ENCODE measurements around the gene CDC25A.
"Not testable (repeated sequence)": the region's sequence is repeated elsewhere in the genome, so short reads cannot be mapped to it uniquely, and the experiment has no call there.

The CDC25A gene

DNA sequence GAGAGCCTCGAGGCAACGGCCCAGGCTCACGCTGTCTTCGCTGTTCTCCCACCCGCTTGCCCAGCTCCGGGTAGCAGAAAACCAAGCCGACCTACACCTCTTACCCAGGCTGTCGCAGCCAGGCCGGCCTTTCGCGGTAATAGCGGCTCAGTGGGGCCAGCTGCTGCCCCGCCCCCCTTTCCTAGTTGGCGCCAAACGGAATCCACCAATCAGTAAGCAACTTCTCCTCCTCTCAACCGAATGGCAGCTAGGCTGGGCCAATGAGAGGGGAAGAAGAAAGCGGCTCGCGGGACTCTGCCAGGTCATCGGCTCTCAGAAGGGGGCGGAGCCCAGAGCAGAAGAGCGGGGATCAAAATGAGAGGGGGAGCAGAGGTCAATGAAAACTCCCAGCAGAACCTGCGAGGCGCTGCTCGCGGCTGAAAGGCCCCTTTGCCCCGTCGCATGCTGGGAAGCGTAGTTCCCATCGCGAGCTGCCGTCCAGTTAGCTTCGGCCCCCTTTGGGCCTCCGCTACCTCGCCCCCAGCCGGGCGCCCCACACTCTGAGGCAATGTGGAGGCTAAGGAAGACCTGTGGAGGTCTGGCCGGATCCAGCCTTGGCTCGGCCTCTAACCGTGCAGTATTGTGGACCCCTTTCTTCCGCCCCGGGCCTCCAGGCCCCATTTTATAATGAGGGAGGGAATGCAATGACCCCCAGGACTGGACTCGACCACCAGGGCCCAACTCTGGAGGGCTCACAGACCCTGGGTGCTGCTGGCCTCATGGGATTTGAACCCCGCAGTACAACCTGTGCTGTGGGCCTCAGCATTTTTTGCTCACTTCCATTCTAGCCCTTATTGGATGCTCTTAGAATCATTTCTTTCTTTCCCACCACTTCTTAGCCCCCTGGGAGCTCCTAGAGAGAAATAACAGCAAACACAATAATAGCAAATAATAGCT lies at the start of gene CDC25A:
Gene CDC25A, minus strand, starts transcription at position 152 of the 936 bp plus-strand sequence. CDS start 470 bp downstream, outside the sequence.
- peak; percentile 98 for DNase-seq (ENCODE audit: insufficient read length, low spot score)
- FAIRE-seq, result peak; percentile 76

DNA sequence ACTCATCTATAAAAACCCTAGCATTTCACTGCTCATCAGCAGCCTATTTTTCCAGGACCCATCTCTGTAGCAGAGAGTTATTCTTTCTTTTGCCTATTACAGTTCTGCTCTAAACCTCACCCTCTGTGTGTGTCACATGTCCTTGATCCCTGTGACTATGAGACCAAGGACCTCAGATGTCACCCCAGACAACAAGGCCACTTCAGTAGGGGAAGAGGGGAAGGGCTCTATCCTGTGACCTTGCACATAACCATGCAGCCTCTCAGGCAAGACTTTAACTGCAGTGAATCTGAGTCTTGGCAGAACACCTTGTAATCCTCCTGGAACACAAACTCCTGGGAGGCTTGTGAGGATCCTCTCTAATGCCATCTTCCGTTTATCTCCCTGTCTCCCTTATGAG lies 48.3 kb upstream of the CDC25A start:
- DNase-seq (ENCODE audit: insufficient read length, low spot score) (no peak), FAIRE-seq (no peak)

DNA sequence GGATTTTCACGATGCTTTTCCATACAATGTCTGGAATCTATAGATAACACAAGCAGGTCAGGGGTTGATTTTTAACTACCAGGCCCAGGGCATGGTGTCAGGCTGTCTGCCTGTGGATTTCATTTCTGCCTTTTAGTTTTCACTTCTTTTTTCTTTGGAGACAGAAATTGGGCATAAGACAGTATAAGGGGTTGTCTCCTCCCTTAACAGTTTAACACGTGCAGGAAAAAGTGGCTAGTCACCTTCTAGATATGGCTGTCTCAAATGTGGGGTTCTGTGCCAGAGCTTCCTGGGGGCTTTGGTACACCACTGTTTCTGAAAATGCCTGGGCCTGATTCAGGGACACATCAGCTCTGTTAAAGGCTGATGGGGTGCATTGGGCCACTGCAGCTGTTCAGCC lies 45.3 kb upstream of the CDC25A start:
- DNase-seq (ENCODE audit: insufficient read length, low spot score), result no peak
- no peak for FAIRE-seq

DNA sequence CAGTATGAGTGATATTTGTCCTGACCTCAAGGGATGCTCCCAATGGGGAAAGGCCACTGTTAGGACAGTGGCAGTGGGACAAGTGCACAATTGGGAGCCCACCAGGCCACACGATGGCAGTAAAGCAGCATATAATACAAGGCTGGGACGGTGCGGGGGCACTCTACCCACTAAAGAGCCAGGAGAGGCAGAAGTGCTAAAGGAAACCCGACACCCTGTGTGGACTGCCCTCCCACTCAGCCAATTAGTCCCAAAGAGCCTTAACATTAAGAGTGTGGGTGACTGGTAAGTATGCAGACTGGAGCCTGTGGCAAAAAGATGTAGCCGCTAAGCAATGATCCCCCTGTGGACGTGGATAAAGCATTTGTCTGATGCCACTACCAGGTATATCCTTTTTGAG lies 44.5 kb upstream of the CDC25A start:
- peak; percentile 88 for FAIRE-seq
- DNase-seq (ENCODE audit: insufficient read length, low spot score), result peak; percentile 79

DNA sequence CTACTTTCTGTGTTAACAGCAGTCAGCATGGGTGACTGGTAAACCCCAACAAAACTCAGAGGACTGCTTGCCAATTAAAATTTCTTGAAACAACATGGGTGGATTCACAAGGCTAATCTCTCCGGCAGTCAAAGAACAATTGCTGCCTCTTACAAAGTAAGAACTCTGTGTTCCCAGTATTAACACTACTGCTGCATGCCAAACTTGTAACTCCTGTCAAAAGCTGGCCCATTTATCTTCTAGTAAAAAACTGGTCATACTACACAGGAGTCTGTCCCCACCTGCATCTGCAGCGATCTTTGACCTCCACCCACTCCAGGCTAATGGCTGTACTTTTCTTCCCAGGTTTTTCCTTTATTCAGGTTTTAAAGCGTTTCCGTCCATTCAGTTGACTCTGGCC lies 44.0 kb upstream of the CDC25A start:
- DNase-seq (ENCODE audit: insufficient read length, low spot score) (no peak), FAIRE-seq (no peak)

DNA sequence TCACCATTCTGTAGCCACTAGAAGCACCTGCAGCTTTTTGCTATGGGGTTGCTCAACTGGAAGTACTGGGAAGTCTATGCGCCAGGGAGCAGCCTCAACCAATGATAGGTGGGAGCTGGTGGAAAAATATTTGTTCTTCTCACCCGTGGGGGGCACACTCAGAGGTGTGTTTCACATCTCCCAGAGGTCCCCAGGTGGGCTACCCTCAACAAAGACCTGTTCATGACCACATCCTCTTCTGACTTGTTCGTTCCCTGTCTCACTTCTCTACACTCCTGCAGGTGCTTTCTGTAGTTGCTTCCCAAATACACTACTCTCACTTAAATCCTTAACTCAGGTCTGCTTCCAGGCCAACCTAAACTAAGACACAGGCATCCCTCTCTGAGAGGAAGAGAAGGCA lies 38.7 kb upstream of the CDC25A start:
- DNase-seq (ENCODE audit: insufficient read length, low spot score), result no peak
- FAIRE-seq, result no peak

DNA sequence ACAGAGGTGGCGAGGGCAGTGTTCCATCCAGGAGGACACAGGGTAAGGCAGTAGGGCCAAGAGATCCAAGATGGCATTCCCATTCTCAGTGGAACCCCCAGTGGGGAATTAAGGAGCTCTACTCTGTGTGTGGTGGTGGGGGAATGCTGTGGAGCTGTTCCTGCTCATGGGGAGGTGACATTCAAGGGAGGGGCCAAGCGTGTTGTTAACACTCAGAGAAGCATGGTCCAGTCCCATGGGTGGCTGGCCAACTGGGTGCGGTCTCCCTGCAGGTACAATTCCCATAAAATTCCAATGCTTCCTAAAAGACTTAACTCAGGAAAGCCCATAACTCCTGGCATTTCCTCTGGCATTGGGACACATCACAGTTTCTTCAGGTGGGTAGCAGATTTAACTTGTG lies 37.4 kb upstream of the CDC25A start:
- no peak for FAIRE-seq
- no peak for DNase-seq (ENCODE audit: insufficient read length, low spot score)

DNA sequence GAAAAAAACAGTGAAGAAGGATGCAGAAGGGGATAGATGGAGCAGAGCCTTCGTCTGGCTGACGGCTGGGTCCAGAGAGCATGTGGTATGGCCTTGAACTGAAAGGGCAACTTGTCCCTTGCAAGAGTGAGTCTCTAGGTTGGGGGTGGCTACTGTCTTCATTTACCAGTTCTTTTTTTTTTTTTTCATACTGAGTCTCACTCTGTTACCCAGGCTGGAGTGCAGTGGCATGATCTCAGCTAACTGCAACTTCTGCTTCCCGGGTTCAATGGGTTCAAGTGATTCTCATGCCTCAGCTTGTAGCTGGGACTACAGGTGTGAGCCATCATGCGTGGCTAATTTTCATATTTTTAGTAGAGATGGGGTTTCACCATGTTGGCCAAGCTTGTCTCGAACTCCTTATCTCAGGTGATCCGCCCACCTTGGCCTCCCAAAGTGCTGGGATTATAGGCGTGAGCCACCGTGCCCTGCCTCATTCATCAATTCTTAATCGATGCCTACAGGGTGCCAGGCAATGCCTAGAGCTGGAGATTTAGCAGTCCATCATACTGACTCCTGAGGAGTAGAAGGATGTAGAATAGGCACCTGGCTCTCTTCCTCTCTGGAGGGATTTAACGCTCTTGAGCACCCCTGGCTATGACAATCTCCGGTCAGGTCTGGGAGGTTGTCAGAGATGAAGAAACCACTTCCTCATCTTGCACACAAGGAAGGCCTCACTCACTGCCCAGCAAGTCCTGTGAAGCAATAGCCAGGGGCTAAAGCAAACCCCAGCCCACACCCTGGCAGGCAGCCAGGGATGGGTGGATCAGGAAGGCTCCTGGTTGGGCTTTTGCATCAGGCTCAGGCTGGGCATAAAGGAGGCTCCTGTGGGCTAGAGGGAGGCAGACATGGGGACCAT lies 34.6 kb upstream of the CDC25A start, which contains the start of gene CAMP:
Gene CAMP, plus strand, starts transcription at position 880 of the 898 bp plus-strand sequence. Its CDS starts 17 bp downstream, at position 897.
- no peak for FAIRE-seq

DNA sequence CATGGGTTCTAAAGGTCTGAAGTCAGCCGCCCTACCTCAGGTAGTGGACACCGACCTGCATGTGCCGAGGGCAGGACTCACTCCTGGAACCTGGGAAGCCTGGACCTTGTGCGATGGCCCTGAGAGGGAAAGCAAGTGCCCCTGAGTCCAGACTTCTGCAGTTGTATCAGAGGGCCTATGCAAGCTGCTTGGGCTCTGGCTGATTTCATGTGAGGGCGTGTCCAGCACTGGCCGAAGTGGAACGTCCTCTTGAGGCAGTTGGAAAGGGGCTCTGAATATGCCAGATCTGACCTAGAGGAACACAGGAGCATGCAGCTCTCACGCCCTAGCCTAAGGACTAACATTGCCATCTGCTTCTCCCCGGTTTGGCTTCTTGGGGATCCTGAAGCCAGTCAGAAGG lies 32.5 kb upstream of the CDC25A start:
- FAIRE-seq, result no peak
- no peak for DNase-seq (ENCODE audit: insufficient read length, low spot score)

More for the DNA sequence above, 34.6 kb upstream of the CDC25A start, which contains the start of gene CAMP:
- DNase-seq (ENCODE audit: insufficient read length, low spot score), result peak; percentile 63

DNA sequence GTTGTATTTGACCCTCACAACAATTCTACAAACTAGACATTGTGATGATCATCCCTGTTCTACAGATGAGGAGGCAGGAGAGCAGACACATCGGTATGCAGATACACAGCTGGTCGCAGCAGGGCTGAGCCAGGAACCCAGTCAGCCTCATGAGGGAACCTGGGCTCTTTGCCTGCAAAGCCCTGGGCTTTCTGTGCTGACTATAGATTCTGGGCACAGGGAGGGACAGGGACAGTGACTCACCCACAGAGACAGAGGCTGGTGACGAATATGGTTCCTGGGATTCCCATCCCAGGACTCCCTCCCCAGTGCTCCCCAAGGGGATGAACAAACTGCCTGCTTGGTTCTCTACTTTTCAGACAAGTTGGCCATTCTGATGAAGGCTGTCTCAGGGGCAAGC lies 31.3 kb upstream of the CDC25A start:
- DNase-seq (ENCODE audit: insufficient read length, low spot score) (no peak), FAIRE-seq (no peak)

DNA sequence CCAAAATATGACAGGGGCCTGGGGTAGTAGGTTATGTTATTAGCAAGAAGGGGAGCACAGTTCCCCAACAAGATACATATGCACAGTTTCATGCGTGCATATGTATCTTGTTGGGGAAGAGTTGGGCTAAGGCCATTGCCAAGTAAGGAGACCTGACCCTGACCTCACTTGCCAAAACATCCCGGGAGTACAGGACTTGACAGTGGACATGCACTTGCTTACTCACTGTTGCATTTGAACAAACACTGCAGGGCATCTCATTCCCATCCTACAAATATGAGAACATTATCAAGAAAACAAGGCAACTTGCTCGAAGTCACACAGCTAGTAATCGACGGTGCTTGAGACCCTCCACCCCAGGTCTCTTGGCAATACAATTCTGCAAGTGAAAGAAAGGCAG lies 30.3 kb upstream of the CDC25A start:
- FAIRE-seq, result no peak
- no peak for DNase-seq (ENCODE audit: insufficient read length, low spot score)

DNA sequence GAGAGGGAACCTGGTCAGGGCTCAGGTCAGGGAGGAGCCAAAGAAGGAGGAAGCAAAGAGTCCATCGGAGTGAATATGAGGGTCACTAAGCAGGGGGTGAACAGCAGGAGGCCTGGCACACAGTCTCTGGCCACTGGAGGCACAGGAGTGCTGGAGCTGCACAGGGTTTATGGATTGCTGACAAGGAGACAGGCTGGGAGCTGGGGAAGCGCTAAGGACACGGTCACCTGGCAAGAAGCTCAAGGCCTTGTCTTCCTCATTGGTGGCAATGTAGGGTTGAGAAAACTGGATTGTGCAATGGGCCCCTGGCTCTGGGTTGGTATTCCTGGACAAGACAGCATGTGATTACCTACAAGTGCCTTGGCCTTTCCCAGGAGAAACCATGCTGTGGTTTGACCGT lies 29.2 kb upstream of the CDC25A start:
- FAIRE-seq (no peak), DNase-seq (ENCODE audit: insufficient read length, low spot score) (no peak)

DNA sequence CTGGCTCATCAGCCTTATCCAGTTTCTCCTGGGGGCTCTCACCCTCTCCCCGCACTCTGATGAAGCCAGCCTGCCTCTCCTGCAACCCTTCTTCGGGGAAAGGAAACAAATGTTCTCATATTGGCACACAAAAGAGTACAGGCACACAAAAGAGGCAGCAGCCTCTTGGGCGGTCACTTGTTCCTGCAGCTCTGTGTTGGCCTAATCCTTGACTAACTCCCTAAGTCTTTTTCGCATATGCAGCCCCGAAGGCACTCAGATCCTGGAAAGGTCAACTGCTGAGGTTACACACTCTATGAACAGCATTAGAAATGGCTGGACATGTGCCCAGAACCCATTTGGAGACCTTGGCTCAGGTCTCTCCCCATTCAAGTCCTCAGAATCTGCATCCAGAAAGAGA lies 27.7 kb upstream of the CDC25A start:
- no peak for FAIRE-seq
- no peak for DNase-seq (ENCODE audit: insufficient read length, low spot score)

DNA sequence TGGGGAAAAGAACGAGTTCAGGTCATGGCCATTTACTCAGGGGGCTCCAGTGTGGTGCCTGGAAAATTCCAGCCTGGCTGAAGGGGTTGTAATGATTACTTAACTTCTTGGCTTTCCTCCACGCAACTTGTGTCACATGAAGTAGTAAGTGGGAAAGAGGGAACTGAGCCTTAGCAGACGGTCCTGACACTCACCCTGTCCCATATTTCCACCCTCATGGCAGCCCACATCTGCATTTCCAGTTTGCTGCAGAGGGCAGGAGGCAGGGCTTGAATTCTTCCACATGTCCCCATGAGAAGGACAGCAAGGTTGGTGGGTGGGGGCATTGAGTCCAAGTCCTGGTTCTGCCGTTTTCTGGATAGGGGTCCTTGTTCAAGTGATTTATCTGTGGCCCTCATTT lies 27.2 kb upstream of the CDC25A start:
- FAIRE-seq, result no peak
- DNase-seq (ENCODE audit: insufficient read length, low spot score), result no peak

DNA sequence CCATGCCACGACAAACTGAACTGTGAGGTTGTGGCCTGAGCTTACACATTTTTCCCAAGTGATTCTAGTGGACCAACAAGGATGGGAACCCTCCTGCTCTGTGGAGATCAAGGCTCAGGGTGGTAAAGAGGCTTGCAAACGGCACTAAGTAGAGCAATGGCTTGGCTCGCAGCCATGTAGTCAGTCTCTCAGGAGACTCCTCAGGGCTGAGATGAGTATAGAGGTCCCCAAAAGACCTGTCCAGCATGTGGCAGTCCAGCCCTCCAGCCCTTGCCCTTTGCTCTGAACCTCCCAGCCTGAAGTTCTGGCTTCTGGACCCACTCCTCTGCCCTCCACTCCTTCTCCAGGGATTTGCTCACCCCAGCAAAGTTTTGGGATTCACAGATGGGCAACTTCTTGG lies 26.8 kb upstream of the CDC25A start:
- FAIRE-seq, result no peak
- no peak for DNase-seq (ENCODE audit: insufficient read length, low spot score)

DNA sequence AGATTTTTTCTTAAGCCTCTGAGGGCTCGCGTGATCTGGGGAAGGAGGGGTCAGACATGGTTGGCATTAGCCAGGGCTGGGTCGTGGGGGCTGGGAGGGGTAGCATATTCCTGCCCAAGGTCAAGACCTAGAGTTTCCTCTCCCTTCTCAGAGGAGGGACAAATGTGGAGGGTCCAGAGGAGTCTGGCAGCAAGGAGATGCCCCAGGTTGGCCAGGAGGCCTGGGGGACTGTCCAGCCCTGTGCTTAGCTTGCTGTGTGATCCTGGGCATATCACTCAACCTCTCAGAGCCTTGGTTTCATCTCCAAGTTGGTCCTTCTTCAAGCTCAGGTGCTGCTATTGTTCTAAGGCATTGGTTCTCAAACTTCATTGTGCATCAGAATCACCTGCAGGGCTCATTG lies 26.0 kb upstream of the CDC25A start:
- no peak for DNase-seq (ENCODE audit: insufficient read length, low spot score)
- FAIRE-seq, result no peak

DNA sequence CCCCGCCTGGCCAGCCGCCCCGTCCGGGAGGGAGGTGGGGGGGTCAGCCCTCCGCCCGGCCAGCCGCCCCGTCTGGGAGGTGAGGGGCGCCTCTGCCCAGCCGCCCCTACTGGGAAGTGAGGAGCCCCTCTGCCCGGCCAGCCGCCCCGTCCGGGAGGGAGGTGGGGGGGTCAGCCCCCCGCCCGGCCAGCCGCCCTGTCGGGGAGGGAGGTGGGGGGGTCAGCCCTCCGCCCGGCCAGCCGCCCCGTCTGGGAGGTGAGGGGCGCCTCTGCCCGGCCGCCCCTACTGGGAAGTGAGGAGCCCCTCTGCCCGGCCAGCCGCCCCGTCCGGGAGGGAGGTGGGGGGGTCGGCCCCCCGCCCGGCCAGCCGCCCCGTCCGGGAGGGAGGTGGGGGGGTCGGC lies 23.6 kb upstream of the CDC25A start:
- DNase-seq (ENCODE audit: insufficient read length, low spot score); FAIRE-seq: not testable (repeated sequence)

DNA sequence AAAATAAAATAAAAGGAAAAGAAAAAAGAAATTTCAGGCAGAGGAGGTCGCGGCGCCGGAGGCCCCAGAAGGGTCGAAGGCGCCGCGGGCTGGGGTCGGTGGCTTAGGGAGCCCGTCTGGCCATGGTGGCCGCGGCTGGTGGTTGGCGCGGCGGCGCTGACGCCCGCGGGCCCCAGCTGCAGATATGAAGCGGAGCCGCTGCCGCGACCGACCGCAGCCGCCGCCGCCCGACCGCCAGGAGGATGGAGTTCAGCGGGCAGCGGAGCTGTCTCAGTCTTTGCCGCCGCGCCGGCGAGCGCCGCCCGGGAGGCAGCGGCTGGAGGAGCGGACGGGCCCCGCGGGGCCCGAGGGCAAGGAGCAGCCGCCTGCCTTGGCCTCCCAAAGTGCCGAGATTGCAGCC lies 22.3 kb upstream of the CDC25A start:
- FAIRE-seq; DNase-seq (ENCODE audit: insufficient read length, low spot score): not testable (repeated sequence)

DNA sequence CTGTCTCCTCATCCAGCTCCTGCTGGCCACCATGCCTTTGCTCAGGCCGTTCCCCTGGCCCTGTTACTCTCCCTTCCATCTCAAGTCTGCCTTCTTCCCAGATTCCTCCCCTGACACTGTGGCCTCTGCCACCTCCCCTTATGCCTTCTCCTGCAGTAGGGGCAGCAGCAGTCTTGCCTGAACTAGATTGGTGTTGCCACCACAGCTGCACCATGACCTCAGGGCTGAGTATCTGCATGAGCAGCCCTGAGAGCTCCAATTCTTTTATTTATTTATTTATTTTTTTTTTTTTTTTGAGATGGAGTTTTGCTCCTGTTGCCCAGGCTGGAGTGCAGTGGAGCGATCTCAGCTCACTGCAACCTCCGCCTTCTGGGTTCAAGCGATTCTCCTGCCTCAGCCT lies 21.2 kb upstream of the CDC25A start:
- no peak for FAIRE-seq
- DNase-seq (ENCODE audit: insufficient read length, low spot score), result no peak

DNA sequence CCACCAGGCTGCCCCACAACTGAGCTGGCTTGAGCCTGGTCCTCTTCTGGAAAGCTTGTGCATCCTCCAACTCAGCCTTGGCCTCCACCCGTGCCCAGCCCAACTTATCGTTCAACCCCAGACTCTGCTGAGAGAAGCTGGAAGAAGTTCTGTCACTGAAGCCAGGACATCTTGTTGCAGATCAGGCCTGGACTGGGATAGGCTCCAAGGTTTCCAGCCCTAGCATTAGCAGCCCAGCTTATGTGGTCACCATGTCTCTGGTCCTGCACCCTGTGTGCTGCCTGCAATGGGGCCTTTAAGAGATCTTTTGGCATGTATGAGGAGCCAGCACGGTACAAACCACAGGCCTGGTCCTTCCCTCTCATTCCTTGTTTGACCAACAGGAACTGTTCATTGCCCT lies 19.9 kb upstream of the CDC25A start:
- no peak for DNase-seq (ENCODE audit: insufficient read length, low spot score)
- FAIRE-seq, result no peak

DNA sequence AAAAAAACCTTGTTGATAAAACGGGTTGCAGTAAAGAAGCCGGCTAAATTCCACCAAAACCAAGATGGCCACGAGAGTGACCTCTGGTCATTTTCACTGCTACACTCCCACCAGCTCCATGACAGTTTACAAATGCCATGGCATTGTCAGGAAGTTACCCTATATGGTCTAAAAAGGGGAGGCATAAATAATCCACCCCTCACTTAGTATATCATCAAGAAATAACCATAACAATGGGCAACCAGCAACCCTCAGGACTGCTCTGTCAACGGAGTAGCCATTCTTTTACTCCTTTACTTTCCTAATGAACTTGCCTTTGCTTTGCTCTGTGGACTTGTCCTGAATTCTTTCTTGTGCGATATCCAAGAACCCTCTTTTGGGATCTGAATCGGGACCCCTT lies 14.4 kb upstream of the CDC25A start:
- FAIRE-seq (no peak), DNase-seq (ENCODE audit: insufficient read length, low spot score) (no peak)
